ENCODE results near the gene RPL12.

The RPL12 gene

DNA sequence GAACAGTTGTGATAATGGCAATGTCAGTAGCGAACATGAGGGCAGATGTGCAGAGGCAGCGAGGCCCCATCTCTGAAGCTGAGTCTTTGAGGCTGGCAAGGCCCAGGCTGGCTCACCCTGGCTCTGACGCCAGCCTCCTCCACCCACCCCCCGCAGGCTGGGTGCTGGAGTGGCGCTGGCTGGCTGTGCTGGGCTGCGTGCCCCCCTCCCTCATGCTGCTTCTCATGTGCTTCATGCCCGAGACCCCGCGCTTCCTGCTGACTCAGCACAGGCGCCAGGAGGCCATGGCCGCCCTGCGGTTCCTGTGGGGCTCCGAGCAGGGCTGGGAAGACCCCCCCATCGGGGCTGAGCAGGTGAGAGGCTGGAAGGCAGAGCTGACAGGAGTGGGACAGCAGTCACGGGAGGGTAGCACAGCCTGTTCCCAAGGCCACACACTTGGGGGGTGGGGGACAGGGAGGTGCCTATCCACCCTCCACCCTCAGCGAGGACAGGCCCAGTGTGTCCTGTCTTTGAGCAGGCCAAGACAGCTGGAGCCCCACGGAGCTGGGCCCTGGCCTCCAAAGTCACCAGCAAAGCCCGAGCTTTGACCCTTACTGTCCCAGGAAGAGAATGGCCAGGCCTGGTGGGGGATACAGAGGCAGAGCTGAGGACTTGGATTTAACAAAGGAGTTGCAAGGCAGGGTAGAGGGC lies 48.7 kb downstream of the RPL12 start:
- DNase-seq, result no peak

- DNase-seq, result no peak
Measured at GRCh38 chr9:127399736-127400269, 51.4 kb downstream of the RPL12 start.

GRCh38 chr9:127398715-127399400 lies 52.3 kb downstream of the RPL12 start:
- no peak for DNase-seq

GRCh38 chr9:127398275-127398647 lies 52.9 kb downstream of the RPL12 start:
- DNase-seq, result no peak
